HepG2 (cell line): Measurements from ENCODE around the gene P3H4. TPM values are rescaled to one million over a fixed set of nuclear protein-coding genes. Genes with fewer than 3 reads are reported as not detected.
A peak's percentile ranks its signal among the peaks of the same experiment; 100 is the strongest.

Experiments used
- FOXP1 ChIP-seq, 2 experiments: fragments of 450-650 bp in 1 of 2; IDR thresholded peaks; 2 replicates each; pipeline ENCODE4 v1.6.1; 2017 to 2018; ENCODE audit warnings: antibody characterized with exemption in 1 of 2
- GTF3A ChIP-seq: sonication (generic); formaldehyde crosslinking; conservative IDR thresholded peaks from 2 replicates; pipeline ENCODE4 v1.4.0; 2020; ENCODE audit warnings: mild to moderate bottlenecking, missing genetic modification reagents
- HNF4A ChIP-seq: sonication (generic); formaldehyde crosslinking; IDR thresholded peaks from 2 replicates; pipeline ENCODE4 v1.4.0; 2020; ENCODE audit warnings: missing genetic modification reagents
- MLLT10 ChIP-seq: sonication (generic); formaldehyde crosslinking; IDR thresholded peaks from 2 replicates; pipeline ENCODE4 v1.4.0; 2020; ENCODE audit warnings: missing genetic modification reagents
- MTF2 ChIP-seq: sonication (generic); formaldehyde crosslinking; IDR thresholded peaks from 2 replicates; pipeline ENCODE4 v1.5.0; 2020; ENCODE audit warnings: missing genetic modification reagents, borderline replicate concordance
- STAG1 ChIP-seq: sonication (generic); formaldehyde crosslinking; IDR thresholded peaks from 2 replicates; pipeline ENCODE4 v1.4.0; 2020; ENCODE audit warnings: missing genetic modification reagents
- ZFAT ChIP-seq: sonication (generic); formaldehyde crosslinking; conservative IDR thresholded peaks from 2 replicates; pipeline ENCODE4 v1.8.1; 2023; ENCODE audit warnings: missing genetic modification reagents, inconsistent platforms
- ZFP37 ChIP-seq: sonication (generic); formaldehyde crosslinking; IDR thresholded peaks from 2 replicates; pipeline ENCODE4 v1.4.0; 2020; ENCODE audit warnings: missing genetic modification reagents, borderline replicate concordance
- ZNF33B ChIP-seq: sonication (generic); formaldehyde crosslinking; IDR thresholded peaks from 2 replicates; pipeline ENCODE4 v1.5.1; 2020; ENCODE audit warnings: mild to moderate bottlenecking, missing genetic modification reagents
- ZNF574 ChIP-seq: sonication (generic); formaldehyde crosslinking; IDR thresholded peaks from 2 replicates; pipeline ENCODE4 v1.4.0; 2020; ENCODE audit warnings: missing genetic modification reagents
- ZNF780A ChIP-seq: sonication (generic); formaldehyde crosslinking; IDR thresholded peaks from 2 replicates; pipeline ENCODE4 v1.8.0; 2022; ENCODE audit warnings: mild to moderate bottlenecking, missing genetic modification reagents, moderate library complexity
- polyA plus RNA-seq, 8 experiments: library from polyadenylated mRNA; depleted of rRNA in 3 of 8; stranded (reverse) in 7 of 8; unstranded in 1 of 8; fragments of >200 nt; fragmentation: Illumina TruSeq in 4 of 8; extraction: Trizol in 4 of 8; gene quantifications; 2 replicates each; pipeline versions ENCODE4 v1.2.1 to v1.2.3, GENCODE V29; 2011 to 2016; ENCODE audit warnings: low read depth in 4 of 8, missing spikeins in 1 of 8, mixed read lengths in 1 of 8; ENCODE audit not compliant: insufficient read depth in 1 of 8
- total RNA-seq, 5 experiments: library from RNA; depleted of rRNA; stranded (reverse); fragments of >200 nt; fragmentation: Illumina TruSeq; extraction: Trizol; gene quantifications; 2 replicates each; pipeline ENCODE4 v1.2.3, GENCODE V29; 2016; ENCODE audit warnings: low read depth in 1 of 5
- TF ChIP-seq, protein P1 (sequence below): sonication (generic); formaldehyde crosslinking; IDR thresholded peaks from 2 replicates; pipeline ENCODE4 v1.4.0; 2020; ENCODE audit warnings: missing genetic modification reagents
- TF ChIP-seq, protein P2 (sequence below): sonication (generic); formaldehyde crosslinking; conservative IDR thresholded peaks from 2 replicates; pipeline ENCODE4 v1.4.0; 2020; ENCODE audit warnings: mild to moderate bottlenecking, missing genetic modification reagents, moderate library complexity
- TF ChIP-seq, protein P3 (sequence below): IDR thresholded peaks from 2 replicates; pipeline ENCODE4 v1.6.1; 2016; ENCODE audit warnings: low read depth
- TF ChIP-seq, protein P4 (sequence below): sonication (generic); formaldehyde crosslinking; IDR thresholded peaks from 2 replicates; pipeline ENCODE4 v1.9.0; 2021; ENCODE audit warnings: missing genetic modification reagents, mild to moderate bottlenecking, borderline replicate concordance

P3H4 gene
- total and polyA plus RNA-seq, 2 of the 13 experiments (the other 11 are each of a cell fraction or from before 2014, with no cell fraction given), result 37.1 to 50.6 TPM

DNA sequence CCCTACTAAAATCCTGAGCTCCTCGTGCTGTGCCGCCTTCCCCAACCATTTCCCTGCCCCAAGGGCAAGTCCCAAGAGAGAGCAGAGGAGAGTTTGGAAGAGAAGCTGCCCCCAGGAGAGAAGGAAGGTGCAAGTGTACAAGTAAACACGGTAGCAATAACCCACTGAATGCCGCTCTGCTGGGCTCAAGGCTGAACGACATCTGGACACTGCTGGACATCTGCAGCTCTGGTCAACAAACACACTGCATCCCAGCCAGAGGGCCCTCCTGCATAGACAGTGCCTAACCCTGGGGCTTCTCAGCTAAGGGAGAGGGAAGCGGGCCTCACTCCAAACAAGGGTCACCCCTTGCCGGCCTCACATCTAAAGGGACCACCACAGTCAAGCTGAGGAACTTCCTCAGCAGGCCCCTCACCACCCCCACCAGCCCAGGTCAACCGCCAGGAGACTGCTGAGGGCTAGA is 38.0 kb downstream of the P3H4 start (continued):
- TF ChIP-seq, protein P1, sequence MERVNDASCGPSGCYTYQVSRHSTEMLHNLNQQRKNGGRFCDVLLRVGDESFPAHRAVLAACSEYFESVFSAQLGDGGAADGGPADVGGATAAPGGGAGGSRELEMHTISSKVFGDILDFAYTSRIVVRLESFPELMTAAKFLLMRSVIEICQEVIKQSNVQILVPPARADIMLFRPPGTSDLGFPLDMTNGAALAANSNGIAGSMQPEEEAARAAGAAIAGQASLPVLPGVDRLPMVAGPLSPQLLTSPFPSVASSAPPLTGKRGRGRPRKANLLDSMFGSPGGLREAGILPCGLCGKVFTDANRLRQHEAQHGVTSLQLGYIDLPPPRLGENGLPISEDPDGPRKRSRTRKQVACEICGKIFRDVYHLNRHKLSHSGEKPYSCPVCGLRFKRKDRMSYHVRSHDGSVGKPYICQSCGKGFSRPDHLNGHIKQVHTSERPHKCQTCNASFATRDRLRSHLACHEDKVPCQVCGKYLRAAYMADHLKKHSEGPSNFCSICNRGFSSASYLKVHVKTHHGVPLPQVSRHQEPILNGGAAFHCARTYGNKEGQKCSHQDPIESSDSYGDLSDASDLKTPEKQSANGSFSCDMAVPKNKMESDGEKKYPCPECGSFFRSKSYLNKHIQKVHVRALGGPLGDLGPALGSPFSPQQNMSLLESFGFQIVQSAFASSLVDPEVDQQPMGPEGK (CRISPR knock-in tag), result no peak
- TF ChIP-seq ZNF574 (CRISPR knock-in tag) (0 out of 2 replicates have a peak, but pooled peaks have one; percentile 10), ZFAT (CRISPR knock-in tag) (no peak), HNF4A (CRISPR knock-in tag) (peak; percentile 20; the same call in 1 of the 2 replicates), MLLT10 (CRISPR knock-in tag) (no peak), ZNF33B (no peak), STAG1 (peak; percentile 40), GTF3A (CRISPR knock-in tag) (no peak), MTF2 (CRISPR knock-in tag) (peak; percentile 30; the same call in 1 of the 2 replicates), FOXP1 (IDR thresholded peaks at IDR 0.05) (no peak), FOXP1 (CRISPR knock-in tag; IDR thresholded peaks at IDR 0.05) (peak; percentile 56; the same call in 1 of the 2 replicates), ZNF780A (CRISPR knock-in tag) (no peak), ZFP37 (CRISPR knock-in tag) (no peak)
- TF ChIP-seq, protein P2, sequence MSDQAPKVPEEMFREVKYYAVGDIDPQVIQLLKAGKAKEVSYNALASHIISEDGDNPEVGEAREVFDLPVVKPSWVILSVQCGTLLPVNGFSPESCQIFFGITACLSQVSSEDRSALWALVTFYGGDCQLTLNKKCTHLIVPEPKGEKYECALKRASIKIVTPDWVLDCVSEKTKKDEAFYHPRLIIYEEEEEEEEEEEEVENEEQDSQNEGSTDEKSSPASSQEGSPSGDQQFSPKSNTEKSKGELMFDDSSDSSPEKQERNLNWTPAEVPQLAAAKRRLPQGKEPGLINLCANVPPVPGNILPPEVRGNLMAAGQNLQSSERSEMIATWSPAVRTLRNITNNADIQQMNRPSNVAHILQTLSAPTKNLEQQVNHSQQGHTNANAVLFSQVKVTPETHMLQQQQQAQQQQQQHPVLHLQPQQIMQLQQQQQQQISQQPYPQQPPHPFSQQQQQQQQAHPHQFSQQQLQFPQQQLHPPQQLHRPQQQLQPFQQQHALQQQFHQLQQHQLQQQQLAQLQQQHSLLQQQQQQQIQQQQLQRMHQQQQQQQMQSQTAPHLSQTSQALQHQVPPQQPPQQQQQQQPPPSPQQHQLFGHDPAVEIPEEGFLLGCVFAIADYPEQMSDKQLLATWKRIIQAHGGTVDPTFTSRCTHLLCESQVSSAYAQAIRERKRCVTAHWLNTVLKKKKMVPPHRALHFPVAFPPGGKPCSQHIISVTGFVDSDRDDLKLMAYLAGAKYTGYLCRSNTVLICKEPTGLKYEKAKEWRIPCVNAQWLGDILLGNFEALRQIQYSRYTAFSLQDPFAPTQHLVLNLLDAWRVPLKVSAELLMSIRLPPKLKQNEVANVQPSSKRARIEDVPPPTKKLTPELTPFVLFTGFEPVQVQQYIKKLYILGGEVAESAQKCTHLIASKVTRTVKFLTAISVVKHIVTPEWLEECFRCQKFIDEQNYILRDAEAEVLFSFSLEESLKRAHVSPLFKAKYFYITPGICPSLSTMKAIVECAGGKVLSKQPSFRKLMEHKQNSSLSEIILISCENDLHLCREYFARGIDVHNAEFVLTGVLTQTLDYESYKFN (CRISPR knock-in tag), result no peak
- TF ChIP-seq, protein P3, sequence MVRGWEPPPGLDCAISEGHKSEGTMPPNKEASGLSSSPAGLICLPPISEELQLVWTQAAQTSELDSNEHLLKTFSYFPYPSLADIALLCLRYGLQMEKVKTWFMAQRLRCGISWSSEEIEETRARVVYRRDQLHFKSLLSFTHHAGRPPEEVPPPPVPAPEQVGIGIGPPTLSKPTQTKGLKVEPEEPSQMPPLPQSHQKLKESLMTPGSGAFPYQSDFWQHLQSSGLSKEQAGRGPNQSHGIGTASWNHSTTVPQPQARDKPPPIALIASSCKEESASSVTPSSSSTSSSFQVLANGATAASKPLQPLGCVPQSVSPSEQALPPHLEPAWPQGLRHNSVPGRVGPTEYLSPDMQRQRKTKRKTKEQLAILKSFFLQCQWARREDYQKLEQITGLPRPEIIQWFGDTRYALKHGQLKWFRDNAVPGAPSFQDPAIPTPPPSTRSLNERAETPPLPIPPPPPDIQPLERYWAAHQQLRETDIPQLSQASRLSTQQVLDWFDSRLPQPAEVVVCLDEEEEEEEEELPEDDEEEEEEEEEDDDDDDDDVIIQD (CRISPR knock-in tag), result no peak
- TF ChIP-seq, protein P4, sequence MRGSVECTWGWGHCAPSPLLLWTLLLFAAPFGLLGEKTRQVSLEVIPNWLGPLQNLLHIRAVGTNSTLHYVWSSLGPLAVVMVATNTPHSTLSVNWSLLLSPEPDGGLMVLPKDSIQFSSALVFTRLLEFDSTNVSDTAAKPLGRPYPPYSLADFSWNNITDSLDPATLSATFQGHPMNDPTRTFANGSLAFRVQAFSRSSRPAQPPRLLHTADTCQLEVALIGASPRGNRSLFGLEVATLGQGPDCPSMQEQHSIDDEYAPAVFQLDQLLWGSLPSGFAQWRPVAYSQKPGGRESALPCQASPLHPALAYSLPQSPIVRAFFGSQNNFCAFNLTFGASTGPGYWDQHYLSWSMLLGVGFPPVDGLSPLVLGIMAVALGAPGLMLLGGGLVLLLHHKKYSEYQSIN (CRISPR knock-in tag), result no peak
